Pulmonary artery endothelial cell (primary cell): ENCODE results near the gene CLEC5A. TPM values are rescaled to one million over a fixed set of nuclear protein-coding genes. Genes with fewer than 3 reads are reported as not detected.
"Not testable (repeated sequence)": the region's sequence is repeated elsewhere in the genome, so short reads cannot be mapped to it uniquely, and the experiment has no call there.

Experiments used
- DNase-seq: peaks from one replicate; pipeline ENCODE4 v3.0.0-alpha.2; 2011; ENCODE audit warnings: low read depth, low spot score
- total RNA-seq: library from RNA; depleted of rRNA; stranded (reverse); fragments of >200 nt; gene quantifications from 2 replicates; pipeline ENCODE4 v1.2.3, GENCODE V29; 2014

Gene CLEC5A
- total RNA-seq, 1 donor from 2014 or later: not detected

GRCh38 chr7:141949451-141949850 lies 2.7 kb upstream of the CLEC5A start:
- no peak for DNase-seq

- no peak for DNase-seq
Measured at GRCh38 chr7:141949021-141949420, 2.2 kb upstream of the CLEC5A start.

- no peak for DNase-seq
Measured at GRCh38 chr7:141945356-141945755, 1.4 kb downstream of the CLEC5A start.

GRCh38 chr7:141944811-141945210 lies 2.0 kb downstream of the CLEC5A start:
- no peak for DNase-seq

GRCh38 chr7:141943846-141944245 lies 2.9 kb downstream of the CLEC5A start:
- no peak for DNase-seq

GRCh38 chr7:141941075-141941474 lies 5.7 kb downstream of the CLEC5A start:
- DNase-seq: no peak

GRCh38 chr7:141930211-141930610 lies 16.6 kb downstream of the CLEC5A start:
- no peak for DNase-seq

- no peak for DNase-seq
Measured at GRCh38 chr7:141928845-141929195, 18.0 kb downstream of the CLEC5A start.

- DNase-seq: no peak
Measured at GRCh38 chr7:141928146-141928844, 18.5 kb downstream of the CLEC5A start.

GRCh38 chr7:141920281-141920680 lies 26.5 kb downstream of the CLEC5A start:
- DNase-seq: no peak

GRCh38 chr7:141916099-141916498 lies 30.7 kb downstream of the CLEC5A start, which contains the start of gene OR9A4:
Gene OR9A4 (plus strand): TSS chr7:141916399. CDS start chr7:141918876, 2,477 bp downstream.
- no peak for DNase-seq

GRCh38 chr7:141915565-141915964 lies 31.2 kb downstream of the CLEC5A start:
- DNase-seq: no peak

- DNase-seq: no peak
Measured at GRCh38 chr7:141911391-141911790, 35.4 kb downstream of the CLEC5A start.

GRCh38 chr7:141906285-141906684 lies 40.5 kb downstream of the CLEC5A start:
- no peak for DNase-seq

GRCh38 chr7:141899366-141899765 lies 47.4 kb downstream of the CLEC5A start:
- DNase-seq: not testable (repeated sequence)

- no peak for DNase-seq
Measured at GRCh38 chr7:141891336-141891735, 55.4 kb downstream of the CLEC5A start.

- no peak for DNase-seq
Measured at GRCh38 chr7:141889321-141889720, 57.5 kb downstream of the CLEC5A start.

- DNase-seq: no peak
Measured at GRCh38 chr7:141884539-141885225, 62.1 kb downstream of the CLEC5A start.

GRCh38 chr7:141880960-141881359 lies 65.8 kb downstream of the CLEC5A start:
- no peak for DNase-seq

- DNase-seq: no peak
Measured at GRCh38 chr7:141877365-141877764, 69.4 kb downstream of the CLEC5A start.
